GM12864 (cell line): ENCODE results near the gene ERICH3.

Experiments
- DNase-seq: peaks from one replicate; pipeline ENCODE4 v3.0.0-alpha.2; 2011; ENCODE audit warnings: low read depth
- H3K4me3 ChIP-seq: 2 replicates; pipeline ENCODE4 v1.5.1; 2011; ENCODE audit warnings: mild to moderate bottlenecking, low read depth, low read length, control low read depth
- CTCF ChIP-seq: IDR thresholded peaks from 2 replicates; pipeline ENCODE4 v1.5.1; 2011; ENCODE audit warnings: low read depth, mild to moderate bottlenecking, moderate library complexity, low read length, control low read depth, inconsistent platforms; ENCODE audit errors: missing control alignments

Gene ERICH3

DNA sequence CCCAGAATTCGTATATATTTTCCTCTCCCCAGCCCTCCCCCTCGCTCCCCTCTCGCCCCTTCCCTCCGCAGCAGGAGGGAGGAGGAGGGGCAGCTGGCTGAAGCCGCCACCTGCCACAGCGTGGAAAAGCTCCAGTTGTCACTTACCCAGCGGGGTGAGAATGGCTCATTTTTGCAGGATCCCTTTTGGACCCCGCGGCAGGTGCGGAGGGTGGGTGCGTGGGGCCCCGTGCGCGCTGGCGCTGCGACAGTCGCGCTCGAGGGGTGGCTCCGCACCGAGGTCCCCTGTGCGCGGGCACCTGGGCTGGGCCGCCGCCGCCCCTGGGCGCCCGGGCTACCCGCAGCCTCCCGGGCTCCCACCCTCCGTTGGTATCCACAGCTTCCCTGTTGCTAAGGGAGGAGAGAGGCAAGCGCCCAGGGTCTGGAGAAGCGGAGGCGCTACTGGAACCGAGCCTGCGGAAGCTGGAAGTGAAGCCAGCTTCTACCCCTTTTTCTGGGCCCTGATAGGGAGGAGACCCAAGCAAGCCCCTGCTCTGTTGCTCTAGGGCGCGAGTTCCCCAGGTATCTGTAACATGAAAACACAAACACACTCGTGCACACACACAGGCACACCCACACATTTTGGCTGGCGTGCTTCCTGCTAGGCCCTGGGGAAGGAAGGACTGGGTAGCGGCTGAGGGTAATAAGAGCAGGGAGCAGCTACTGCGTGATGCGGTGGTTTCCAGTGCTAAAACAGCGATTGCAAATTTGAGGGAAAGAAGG lies at the start of gene ERICH3:
TSS of gene ERICH3 (minus strand) at position 442 of the 761 bp plus-strand sequence. CDS start at position 169, 273 bp downstream.
- H3K4me3 ChIP-seq: no peak within 1 kb of the TSS
- TF ChIP-seq CTCF: no peak
- DNase-seq: no peak

GRCh38 chr1:74717626-74718025 lies 44.0 kb upstream of the ERICH3 start:
- TF ChIP-seq CTCF: no peak
- no peak for DNase-seq
- no peak overlapping the region for H3K4me3 ChIP-seq

DNA sequence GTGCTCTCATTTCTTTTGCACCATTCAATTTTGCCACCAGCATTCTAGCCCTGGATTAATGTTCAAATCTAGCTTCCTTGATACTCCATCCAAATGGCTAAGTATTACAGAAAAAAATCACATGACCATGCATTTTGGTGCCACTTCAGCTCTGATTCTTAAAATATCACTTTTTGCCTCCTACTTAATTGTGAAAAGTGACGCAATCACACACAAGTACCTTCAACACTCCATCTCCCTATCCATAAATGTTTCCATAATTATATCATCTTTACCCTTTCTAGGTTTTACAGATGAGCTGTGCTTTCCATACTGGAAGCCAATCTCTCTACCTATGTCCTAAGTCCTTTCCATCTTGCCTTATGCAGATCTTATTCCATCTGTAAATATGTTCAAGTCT lies 43.2 kb upstream of the ERICH3 start:
- H3K4me3 ChIP-seq: no peak overlapping the region
- no peak for TF ChIP-seq CTCF
- DNase-seq: no peak

GRCh38 chr1:74715806-74716205 lies 42.2 kb upstream of the ERICH3 start:
- no peak for TF ChIP-seq CTCF
- DNase-seq: no peak

DNA sequence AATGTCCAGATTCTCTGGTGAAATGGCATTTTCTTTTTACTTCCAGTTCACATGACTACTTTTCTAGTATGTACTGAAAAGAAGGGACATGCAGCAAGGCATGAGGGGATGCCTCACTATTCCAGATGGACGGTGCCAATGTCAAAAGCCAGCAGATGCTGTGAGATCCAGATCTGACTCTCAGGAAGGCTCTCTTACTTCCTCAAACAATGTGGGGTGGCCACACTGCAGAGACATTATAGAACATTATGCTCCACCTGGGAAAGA lies 41.6 kb upstream of the ERICH3 start:
- no peak for DNase-seq
- no peak overlapping the region for H3K4me3 ChIP-seq
- TF ChIP-seq CTCF: no peak

More at GRCh38 chr1:74715806-74716205, 42.2 kb upstream of the ERICH3 start:
- no peak overlapping the region for H3K4me3 ChIP-seq

DNA sequence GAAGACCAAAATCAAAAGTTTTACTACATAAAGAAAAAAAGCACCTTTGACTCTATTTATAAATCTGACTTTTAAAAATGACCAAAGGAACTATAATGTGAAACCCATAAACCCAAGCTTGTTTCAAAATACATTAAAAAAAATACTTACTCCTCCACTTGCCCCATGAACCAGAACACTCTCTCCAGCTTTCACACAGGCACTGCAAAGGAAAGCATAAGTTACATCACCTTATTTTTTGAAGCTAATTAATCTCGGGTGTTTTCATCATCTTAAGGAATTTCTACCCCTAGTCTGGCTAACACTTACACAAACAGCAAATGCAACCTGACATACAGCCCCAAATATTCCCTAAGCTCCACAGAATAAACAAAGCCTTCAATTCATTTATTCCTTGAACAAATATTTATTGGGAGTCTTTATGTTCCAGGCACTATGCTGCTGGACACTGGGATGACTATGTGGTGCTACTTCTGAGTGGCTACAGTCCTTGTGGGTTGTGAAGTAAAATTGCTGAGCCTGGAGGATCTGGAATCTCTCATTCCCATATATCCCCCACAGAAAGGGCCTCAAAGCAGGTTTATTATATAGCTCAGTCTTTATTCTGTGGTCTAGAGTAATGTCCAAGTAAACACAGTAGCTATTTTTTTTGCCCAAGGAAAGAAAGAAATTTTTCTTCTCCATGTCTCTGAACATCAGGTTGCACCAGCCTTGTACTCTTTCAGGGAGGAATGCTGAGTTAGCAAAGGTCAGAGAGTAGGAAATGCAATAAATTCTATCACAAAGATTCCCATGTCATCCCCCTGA lies 41.0 kb upstream of the ERICH3 start:
- H3K4me3 ChIP-seq: no peak overlapping the region
- no peak for DNase-seq
- no peak for TF ChIP-seq CTCF
